ENCODE measurements around the gene DOK1. TPM values are rescaled to one million over a fixed set of nuclear protein-coding genes. Genes with fewer than 3 reads are reported as not detected.

The DOK1 gene
- total RNA-seq, 1 donor from 2014 or later = 20.1 TPM

DNA sequence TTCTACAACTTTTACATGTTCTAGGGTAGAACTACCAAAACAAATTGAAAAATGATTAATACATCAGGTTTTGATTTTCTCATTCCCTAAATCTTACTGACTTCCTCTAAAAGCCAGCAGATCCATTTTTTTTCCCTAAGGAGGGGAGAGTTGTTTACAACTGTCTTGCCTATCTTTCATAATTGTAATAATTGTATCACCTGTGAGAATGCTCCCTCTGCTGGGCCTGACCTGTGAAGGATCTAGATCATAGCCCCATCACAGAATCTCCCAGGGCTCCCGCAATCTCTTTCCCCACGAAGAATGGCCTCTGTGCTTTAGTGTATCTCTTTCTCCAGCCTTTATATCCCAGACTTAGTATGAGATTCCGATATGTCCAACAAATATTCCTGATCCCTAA lies 9.9 kb upstream of the DOK1 start:
- Histone ChIP-seq H3K4me1 (peaks cover 7% of the 10 kb centered on the region), H3K4me3 (no peak overlapping the region), H3K27ac (no peak overlapping the region), H3K27me3 (no peaks in the 10 kb centered on the region), H3K36me3 (no peaks in the 10 kb centered on the region), H3K9me3 (no peaks in the 10 kb centered on the region)
- TF ChIP-seq, protein P1, sequence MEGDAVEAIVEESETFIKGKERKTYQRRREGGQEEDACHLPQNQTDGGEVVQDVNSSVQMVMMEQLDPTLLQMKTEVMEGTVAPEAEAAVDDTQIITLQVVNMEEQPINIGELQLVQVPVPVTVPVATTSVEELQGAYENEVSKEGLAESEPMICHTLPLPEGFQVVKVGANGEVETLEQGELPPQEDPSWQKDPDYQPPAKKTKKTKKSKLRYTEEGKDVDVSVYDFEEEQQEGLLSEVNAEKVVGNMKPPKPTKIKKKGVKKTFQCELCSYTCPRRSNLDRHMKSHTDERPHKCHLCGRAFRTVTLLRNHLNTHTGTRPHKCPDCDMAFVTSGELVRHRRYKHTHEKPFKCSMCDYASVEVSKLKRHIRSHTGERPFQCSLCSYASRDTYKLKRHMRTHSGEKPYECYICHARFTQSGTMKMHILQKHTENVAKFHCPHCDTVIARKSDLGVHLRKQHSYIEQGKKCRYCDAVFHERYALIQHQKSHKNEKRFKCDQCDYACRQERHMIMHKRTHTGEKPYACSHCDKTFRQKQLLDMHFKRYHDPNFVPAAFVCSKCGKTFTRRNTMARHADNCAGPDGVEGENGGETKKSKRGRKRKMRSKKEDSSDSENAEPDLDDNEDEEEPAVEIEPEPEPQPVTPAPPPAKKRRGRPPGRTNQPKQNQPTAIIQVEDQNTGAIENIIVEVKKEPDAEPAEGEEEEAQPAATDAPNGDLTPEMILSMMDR (IDR thresholded peaks at IDR 0.05) = no peak
- TF ChIP-seq POLR2AphosphoS5 (IDR thresholded peaks at IDR 0.05; ENCODE audit: insufficient read depth in 1 of 2, low read depth in 1 of 2) = no peak
- no peak for DNase-seq (ENCODE audit: extremely low spot score in 2 of 2)
- intact Hi-C loops (cut with DNase I) = no loop called here

DNA sequence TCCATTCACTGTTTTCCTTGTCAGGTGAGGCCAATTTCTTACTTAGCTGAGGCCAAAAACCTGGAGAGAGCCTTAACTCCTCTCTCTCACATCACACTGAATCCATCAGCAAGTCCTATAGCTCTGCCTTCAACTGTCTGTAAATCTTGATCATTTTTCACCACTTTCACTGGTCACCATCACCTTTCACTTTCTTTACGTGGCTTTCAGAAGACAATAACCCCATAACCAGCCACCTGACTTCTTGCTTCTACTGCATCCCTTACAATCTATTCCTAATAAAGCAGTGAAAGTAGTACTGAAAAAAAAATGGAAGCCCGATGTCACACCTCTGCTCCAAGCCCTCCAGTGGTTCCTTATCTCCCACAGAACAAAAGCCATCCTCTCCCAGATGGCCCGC lies 8.5 kb upstream of the DOK1 start:
- peaks cover 10% of the 10 kb centered on the region for H3K4me1 ChIP-seq
- no peaks in the 10 kb centered on the region for H3K9me3 ChIP-seq
- TF ChIP-seq POLR2A (IDR thresholded peaks at IDR 0.05) (no peak), POLR2AphosphoS5 (IDR thresholded peaks at IDR 0.05; ENCODE audit: insufficient read depth in 1 of 2, low read depth in 1 of 2) (no peak)
- TF ChIP-seq, protein P1 (IDR thresholded peaks at IDR 0.05) = no peak
- no peak overlapping the region for H3K4me3 ChIP-seq
- intact Hi-C loops (cut with DNase I) = no loop called here
- no peak for DNase-seq (ENCODE audit: extremely low spot score in 2 of 2)
- no peak overlapping the region for H3K27ac ChIP-seq
- H3K36me3 ChIP-seq = no peaks in the 10 kb centered on the region
- no peaks in the 10 kb centered on the region for H3K27me3 ChIP-seq

DNA sequence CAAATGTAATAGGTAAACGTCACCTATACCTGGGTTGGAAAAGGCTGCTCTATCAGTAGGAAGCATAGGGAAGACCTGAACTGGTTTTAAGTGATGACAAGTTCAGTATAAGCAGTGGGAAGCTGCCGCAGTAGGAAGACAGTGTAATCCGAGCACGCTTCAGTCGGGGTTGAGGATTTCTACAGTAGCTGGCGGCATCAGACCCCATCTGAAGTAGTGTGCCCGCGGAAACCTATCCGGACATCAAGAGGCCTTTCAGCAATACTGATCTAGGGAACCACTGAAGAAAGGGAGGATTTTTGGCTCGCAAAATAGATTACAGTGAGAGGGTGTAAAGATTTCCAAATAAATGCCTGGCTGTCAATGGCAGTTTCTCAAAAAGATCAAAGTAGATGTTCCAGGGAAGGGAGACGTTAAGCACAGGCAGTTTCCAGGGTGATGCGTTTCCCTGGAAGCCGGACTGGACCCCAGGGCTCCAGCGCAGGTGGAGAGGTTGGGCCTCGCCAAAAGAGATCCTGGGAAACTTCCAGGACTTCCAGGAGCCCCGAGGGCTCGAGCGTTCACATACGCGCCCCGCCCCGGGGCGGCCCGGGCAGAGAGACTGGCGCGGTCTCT lies 6.1 kb upstream of the DOK1 start:
- Histone ChIP-seq H3K27me3 (no peaks in the 10 kb centered on the region), H3K27ac (peak overlapping the region; percentile 72), H3K4me1 (peaks cover 24% of the 10 kb centered on the region), H3K4me3 (peak overlapping the region; percentile 53 to 78), H3K36me3 (no peaks in the 10 kb centered on the region), H3K9me3 (no peaks in the 10 kb centered on the region)
- intact Hi-C loops (cut with DNase I) = no loop called here
- TF ChIP-seq POLR2A (IDR thresholded peaks at IDR 0.05) (no peak), POLR2AphosphoS5 (IDR thresholded peaks at IDR 0.05; ENCODE audit: insufficient read depth in 1 of 2, low read depth in 1 of 2) (no peak)
- TF ChIP-seq, protein P1 (IDR thresholded peaks at IDR 0.05) = no peak
- no peak for DNase-seq (ENCODE audit: extremely low spot score in 2 of 2)

DNA sequence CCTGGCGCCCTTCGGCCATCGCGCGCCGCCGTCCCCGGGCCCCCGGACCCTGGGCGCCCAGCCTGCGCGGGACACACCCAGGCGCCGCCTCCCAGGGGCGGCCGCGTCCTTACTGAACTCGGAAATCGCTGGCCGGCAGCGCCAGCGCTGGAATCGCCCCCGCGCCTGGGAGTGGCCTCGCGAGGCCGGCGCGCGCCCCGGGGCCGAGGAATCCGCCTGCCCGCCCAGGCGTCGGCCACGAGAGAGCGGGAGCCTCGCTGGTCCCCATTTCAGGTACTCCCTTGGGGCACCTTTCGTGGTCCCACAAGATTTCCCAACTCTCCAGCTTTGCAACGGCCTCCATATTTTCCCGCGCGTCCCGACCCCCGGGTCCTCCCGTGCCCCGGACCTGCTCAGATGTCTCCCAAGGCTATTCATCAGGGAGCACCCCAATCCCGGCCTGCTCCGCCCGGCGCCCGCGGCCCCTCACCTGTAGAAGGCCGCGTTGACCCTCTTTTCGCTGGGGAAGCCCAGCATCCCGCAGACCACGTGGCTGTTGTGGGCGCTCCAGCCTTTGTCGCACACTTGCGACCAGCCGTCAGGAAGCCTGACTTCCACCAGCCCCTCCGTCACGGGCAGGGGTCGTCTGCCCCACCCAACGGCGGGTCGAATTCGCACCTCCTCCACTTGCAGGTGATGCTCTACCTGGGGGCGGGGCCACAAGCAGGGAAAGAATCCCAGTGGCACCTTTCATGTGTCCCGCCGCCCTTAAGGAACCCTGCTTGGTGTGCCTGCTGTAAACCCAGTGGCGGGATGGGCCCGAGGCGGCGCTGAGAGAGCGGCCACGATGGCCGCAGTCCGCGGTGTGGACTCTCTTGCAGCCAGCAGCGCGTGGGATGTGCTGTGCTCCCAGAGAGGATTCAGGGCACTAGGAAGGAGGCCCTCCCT lies 5.4 kb upstream of the DOK1 start:
- no peaks in the 10 kb centered on the region for H3K27me3 ChIP-seq
- no peak for TF ChIP-seq POLR2A (IDR thresholded peaks at IDR 0.05)
- peak in 1 of 2 donors; percentile 21 for TF ChIP-seq POLR2AphosphoS5 (IDR thresholded peaks at IDR 0.05; ENCODE audit: insufficient read depth in 1 of 2, low read depth in 1 of 2)
- peaks cover 27% of the 10 kb centered on the region for H3K4me1 ChIP-seq
- intact Hi-C loops (cut with DNase I) = no loop called here
- H3K36me3 ChIP-seq = no peaks in the 10 kb centered on the region
- H3K27ac ChIP-seq = peak overlapping the region; percentile 72
- DNase-seq (ENCODE audit: extremely low spot score in 2 of 2) = no peak
- H3K9me3 ChIP-seq = no peaks in the 10 kb centered on the region
- H3K4me3 ChIP-seq = peak overlapping the region; percentile 53 to 78

DNA sequence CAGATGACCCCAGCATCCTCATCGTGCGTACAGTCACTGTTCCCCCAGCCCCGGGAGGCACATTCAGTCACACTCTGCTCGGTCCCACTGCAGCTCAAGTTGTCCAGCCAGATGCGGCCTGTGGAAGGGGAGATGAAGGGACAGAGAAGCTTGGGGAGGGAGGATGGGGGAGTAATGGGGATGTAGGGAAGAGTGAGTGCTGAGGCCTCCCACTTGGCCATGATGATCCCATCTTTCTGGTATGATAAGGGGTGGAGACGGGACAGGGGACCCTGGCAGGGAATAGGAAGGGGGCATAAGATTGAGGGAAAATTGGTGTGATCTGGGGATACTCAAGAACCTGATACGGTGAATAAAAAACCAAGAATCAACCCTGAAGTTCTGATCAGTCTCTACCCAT lies 4.3 kb upstream of the DOK1 start:
- Histone ChIP-seq H3K4me3 (no peak overlapping the region), H3K27ac (no peak overlapping the region), H3K4me1 (peaks cover 29% of the 10 kb centered on the region), H3K9me3 (no peaks in the 10 kb centered on the region), H3K27me3 (no peaks in the 10 kb centered on the region), H3K36me3 (no peaks in the 10 kb centered on the region)
- intact Hi-C loops (cut with DNase I) = no loop called here
- DNase-seq (ENCODE audit: extremely low spot score in 2 of 2) = peak in 1 of 2 donors; percentile 58
- TF ChIP-seq POLR2AphosphoS5 (IDR thresholded peaks at IDR 0.05; ENCODE audit: insufficient read depth in 1 of 2, low read depth in 1 of 2) = no peak
- TF ChIP-seq, protein P1 (IDR thresholded peaks at IDR 0.05) = no peak
- TF ChIP-seq POLR2A (IDR thresholded peaks at IDR 0.05) = no peak
